Gastrocnemius medialis (tissue), 4 donors: Measurements from ENCODE around the gene UBN2. TPM values are rescaled to one million over a fixed set of nuclear protein-coding genes. Genes with fewer than 3 reads are reported as not detected.

Experiments
- ATAC-seq, 2 donors: fragments of 150-250 bp; one replicate each; pipeline ENCODE4 v1.9.1; 2016
- DNase-seq, 2 donors: peaks; one replicate each; pipeline ENCODE4 v3.0.0-alpha.2; 2019
- H3K27ac ChIP-seq, 4 donors: fragments of 200-600 bp; sonication (generic); 1 replicate in 1 of 4; 2 replicates in 3 of 4; pipeline ENCODE4 v1.5.1; 2016 to 2018; ENCODE audit warnings: mild to moderate bottlenecking in 2 of 4, moderate library complexity in 1 of 4
- H3K27me3 ChIP-seq, 3 donors: fragments of 200-600 bp; sonication (generic) in 2 of 3; 1 replicate in 1 of 3; 2 replicates in 2 of 3; pipeline versions ENCODE4 v1.5.1 to v1.6.0; 2016 to 2019; ENCODE audit warnings: mild to moderate bottlenecking in 1 of 3, moderate library complexity in 1 of 3
- H3K36me3 ChIP-seq, 2 donors: fragments of 200-600 bp; sonication (generic) in 1 of 2; one replicate each; pipeline ENCODE4 v1.5.1; 2017 to 2018
- H3K4me1 ChIP-seq, 2 donors: fragments of 200-600 bp; sonication (generic) in 1 of 2; one replicate each; pipeline ENCODE4 v1.5.1; 2016 to 2017; ENCODE audit warnings: mild to moderate bottlenecking in 2 of 2
- H3K4me3 ChIP-seq, 4 donors: fragments of 200-600 bp; sonication (generic) in 3 of 4; 1 replicate in 1 of 4; 2 replicates in 3 of 4; pipeline ENCODE4 v1.5.1; 2016 to 2019; ENCODE audit warnings: mild to moderate bottlenecking in 2 of 4
- H3K9me3 ChIP-seq, 3 donors: fragments of 200-600 bp; sonication (generic) in 2 of 3; 1 replicate in 1 of 3; 2 replicates in 2 of 3; pipeline ENCODE4 v1.5.1; 2016 to 2019
- POLR2A ChIP-seq, 2 donors: fragments of 450-650 bp; IDR thresholded peaks; one replicate each; pipeline ENCODE4 v1.6.1; 2017; ENCODE audit warnings: antibody characterized with exemption in 2 of 2, mild to moderate bottlenecking in 2 of 2, moderate library complexity in 2 of 2
- in situ Hi-C, 4 donors: fragments of 200-750 bp; cut with MboI; loops; one replicate each; pipeline versions ENCODE4 v1.15.0 to v1.8.0; 2017; ENCODE audit warnings: low sequenced_read_pairs in 4 of 4
- intact Hi-C: fragments of 100-400 bp; cut with DNase I; formaldehyde crosslinking; loops from one replicate; pipeline ENCODE4 v1.15.1; 2023; ENCODE audit warnings: low total_unique reads
- total RNA-seq, 4 donors: library from RNA; depleted of rRNA; stranded (reverse); fragments of >200 nt; gene quantifications; one replicate each; pipeline versions ENCODE4 v1.1.0 to v1.2.3, GENCODE V29; 2016
- TF ChIP-seq, protein P1 (sequence below), 5 experiments: fragments of 450-650 bp in 3 of 5; fragments of 200-600 bp in 2 of 5; sonication (generic) in 2 of 5; IDR thresholded peaks in 4 of 5; conservative IDR thresholded peaks in 1 of 5; 1 replicate in 4 of 5; 2 replicates in 1 of 5; pipeline ENCODE4 v1.5.1; 2016 to 2019; ENCODE audit warnings: antibody characterized with exemption in 5 of 5, mild to moderate bottlenecking in 3 of 5, moderate library complexity in 3 of 5

Gene UBN2
- total RNA-seq, 4 donors from 2014 or later = 12.0 to 24.8 (median 17.2) TPM

DNA sequence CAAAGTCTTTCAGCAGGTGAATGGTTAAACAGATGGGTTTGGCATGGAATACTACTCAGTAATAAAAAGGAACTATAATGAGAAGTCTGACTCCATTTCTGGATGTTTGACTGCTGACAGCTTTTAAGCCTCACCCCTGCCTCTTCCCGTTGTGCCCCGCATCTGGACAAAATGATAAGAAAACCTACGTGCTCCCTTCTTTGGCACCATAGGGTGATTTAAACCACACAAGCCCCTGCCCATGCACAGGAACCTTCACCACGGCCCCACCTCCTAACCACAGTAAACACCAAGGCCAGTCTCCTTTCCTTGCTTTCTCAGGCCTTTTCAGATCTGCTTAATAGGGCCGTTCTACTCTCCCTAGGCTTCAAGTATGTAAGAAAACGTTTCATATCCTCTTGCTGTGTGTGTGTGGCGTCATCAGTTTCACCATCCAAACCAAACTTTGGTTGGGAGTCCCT lies 47.1 kb upstream of the UBN2 start:
- in situ Hi-C loops = no loop called here
- peaks cover 0 to 12% of the 10 kb centered on the region in 2 donors for H3K36me3 ChIP-seq

DNA sequence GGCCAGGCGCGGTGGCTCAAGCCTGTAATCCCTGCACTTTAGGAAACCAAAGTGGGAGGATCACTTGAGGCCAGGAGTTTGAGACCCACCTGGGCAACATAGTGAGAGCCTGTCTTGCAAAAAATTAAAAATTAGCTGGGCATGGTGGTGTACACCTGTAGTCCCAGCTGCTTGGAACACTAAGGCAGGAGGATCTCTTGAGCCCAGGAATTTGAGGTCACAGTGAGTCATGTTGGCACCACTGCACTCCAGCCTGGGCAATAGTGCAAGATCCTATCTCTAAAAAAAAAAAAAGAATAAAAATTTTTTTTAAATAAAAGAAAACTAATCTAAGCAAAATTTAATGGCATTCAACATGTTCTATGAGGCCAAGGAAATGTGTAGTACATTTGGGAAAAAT lies 44.9 kb upstream of the UBN2 start:
- Histone ChIP-seq H3K36me3 (peaks cover 0 to 9% of the 10 kb centered on the region in 2 donors), H3K9me3 (no peaks in the 10 kb centered on the region), H3K27ac (no peak overlapping the region), H3K4me1 (no peaks in the 10 kb centered on the region), H3K27me3 (no peaks in the 10 kb centered on the region), H3K4me3 (no peak overlapping the region)
- intact Hi-C loops (no loop called here), in situ Hi-C loops (no loop called here)
- DNase-seq (no peak), ATAC-seq (no peak)
- TF ChIP-seq POLR2A (IDR thresholded peaks at IDR 0.05) = no peak
- TF ChIP-seq, protein P1, sequence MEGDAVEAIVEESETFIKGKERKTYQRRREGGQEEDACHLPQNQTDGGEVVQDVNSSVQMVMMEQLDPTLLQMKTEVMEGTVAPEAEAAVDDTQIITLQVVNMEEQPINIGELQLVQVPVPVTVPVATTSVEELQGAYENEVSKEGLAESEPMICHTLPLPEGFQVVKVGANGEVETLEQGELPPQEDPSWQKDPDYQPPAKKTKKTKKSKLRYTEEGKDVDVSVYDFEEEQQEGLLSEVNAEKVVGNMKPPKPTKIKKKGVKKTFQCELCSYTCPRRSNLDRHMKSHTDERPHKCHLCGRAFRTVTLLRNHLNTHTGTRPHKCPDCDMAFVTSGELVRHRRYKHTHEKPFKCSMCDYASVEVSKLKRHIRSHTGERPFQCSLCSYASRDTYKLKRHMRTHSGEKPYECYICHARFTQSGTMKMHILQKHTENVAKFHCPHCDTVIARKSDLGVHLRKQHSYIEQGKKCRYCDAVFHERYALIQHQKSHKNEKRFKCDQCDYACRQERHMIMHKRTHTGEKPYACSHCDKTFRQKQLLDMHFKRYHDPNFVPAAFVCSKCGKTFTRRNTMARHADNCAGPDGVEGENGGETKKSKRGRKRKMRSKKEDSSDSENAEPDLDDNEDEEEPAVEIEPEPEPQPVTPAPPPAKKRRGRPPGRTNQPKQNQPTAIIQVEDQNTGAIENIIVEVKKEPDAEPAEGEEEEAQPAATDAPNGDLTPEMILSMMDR (IDR thresholded peaks at IDR 0.05 in 4 of 5, conservative IDR thresholded peaks at IDR 0.05 in 1 of 5) = no peak

More for the DNA sequence above, 47.1 kb upstream of the UBN2 start:
- TF ChIP-seq, protein P1 (IDR thresholded peaks at IDR 0.05 in 4 of 5, conservative IDR thresholded peaks at IDR 0.05 in 1 of 5) = no peak
- no peak for TF ChIP-seq POLR2A (IDR thresholded peaks at IDR 0.05)
- ATAC-seq = no peak
- Histone ChIP-seq H3K27ac (no peak overlapping the region), H3K9me3 (no peaks in the 10 kb centered on the region), H3K4me3 (no peak overlapping the region), H3K4me1 (no peaks in the 10 kb centered on the region), H3K27me3 (no peaks in the 10 kb centered on the region)
- DNase-seq = no peak
- intact Hi-C loops = no loop called here

DNA sequence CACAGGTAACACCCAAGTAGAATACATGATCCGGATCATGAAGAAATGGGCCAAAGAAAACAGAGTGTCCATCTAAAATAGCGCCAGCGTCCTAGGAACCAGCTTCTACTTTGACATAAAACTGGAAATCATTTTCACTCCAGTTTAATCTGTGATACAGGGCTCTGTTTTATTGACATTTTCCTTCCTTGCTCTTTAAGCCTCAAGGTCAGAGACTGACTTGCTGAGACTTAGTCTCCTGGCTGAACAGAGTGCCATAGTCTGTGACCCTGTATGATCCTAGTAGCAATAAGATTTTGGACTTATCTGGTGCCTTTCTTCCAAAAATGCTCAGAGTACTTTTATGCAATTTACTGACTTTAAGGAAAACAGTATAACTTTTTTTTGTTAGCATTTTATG lies 41.7 kb upstream of the UBN2 start:
- intact Hi-C loops = no loop called here
- no peaks in the 10 kb centered on the region for H3K4me1 ChIP-seq
- no peaks in the 10 kb centered on the region for H3K36me3 ChIP-seq

DNA sequence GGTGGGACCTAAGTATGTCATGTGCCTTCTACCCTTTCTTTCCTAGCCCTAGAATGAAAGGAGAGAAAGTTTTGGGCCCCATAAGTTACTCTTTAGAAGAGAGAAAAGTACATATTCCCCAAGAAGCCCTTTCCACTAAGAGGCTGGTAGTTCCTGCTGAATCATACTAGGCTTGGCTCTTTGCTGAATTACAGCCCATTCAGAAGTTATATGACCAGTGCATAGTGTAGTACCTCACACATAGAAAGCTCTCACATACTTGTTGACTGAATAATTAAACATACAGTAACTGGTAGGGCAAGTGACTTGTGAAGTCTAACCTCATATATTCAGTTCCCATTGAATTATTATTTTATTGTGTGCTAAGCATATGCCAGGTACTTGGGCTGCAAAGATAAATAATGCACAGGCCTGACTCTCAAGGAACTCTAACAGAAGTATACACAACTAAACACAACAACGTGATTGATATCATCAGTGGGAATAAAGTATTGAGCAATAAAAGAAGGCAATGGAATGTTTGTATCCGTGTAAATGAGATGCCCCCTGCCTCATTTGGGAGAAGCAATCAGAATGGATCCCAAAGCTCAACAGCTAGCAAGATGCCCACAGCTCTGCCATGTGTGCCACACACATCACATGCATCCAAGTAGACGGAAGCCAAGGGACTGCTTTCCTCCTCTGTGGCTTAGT lies 38.9 kb upstream of the UBN2 start:
- Histone ChIP-seq H3K9me3 (no peaks in the 10 kb centered on the region), H3K4me3 (no peak overlapping the region), H3K4me1 (no peaks in the 10 kb centered on the region), H3K36me3 (no peaks in the 10 kb centered on the region), H3K27me3 (no peaks in the 10 kb centered on the region), H3K27ac (no peak overlapping the region)
- TF ChIP-seq, protein P1 (IDR thresholded peaks at IDR 0.05 in 4 of 5, conservative IDR thresholded peaks at IDR 0.05 in 1 of 5) = no peak
- TF ChIP-seq POLR2A (IDR thresholded peaks at IDR 0.05) = no peak
- ATAC-seq = no peak
- intact Hi-C loops = no loop called here
- DNase-seq = no peak
- in situ Hi-C loops = no loop called here

More for the DNA sequence above, 41.7 kb upstream of the UBN2 start:
- in situ Hi-C loops = no loop called here
- TF ChIP-seq, protein P1 (IDR thresholded peaks at IDR 0.05 in 4 of 5, conservative IDR thresholded peaks at IDR 0.05 in 1 of 5) = no peak
- no peak for TF ChIP-seq POLR2A (IDR thresholded peaks at IDR 0.05)
- DNase-seq = no peak
- ATAC-seq = no peak
- no peak overlapping the region for H3K27ac ChIP-seq
- H3K4me3 ChIP-seq = no peak overlapping the region
- no peaks in the 10 kb centered on the region for H3K27me3 ChIP-seq
- H3K9me3 ChIP-seq = no peaks in the 10 kb centered on the region
